DMS53 (cell line): Measurements from ENCODE around the gene ALOX12.

ENCODE experiments used
- DNase-seq: peaks from one replicate; lab custom pipeline; 2025; lab: John Stamatoyannopoulos, UW

Gene ALOX12

GRCh38 chr17:7022781-7023571 is 27.1 kb downstream of the ALOX12 start, which contains the start of gene BCL6B:
TSS of gene BCL6B (plus strand) at chr17:7023050. CDS start at chr17:7023672, 622 bp downstream.
- DNase-seq, result no peak

GRCh38 chr17:7023576-7024401 is 27.9 kb downstream of the ALOX12 start:
- peak; percentile 90 for DNase-seq

- DNase-seq, result peak; percentile 30
These were observed 28.5 kb downstream of the ALOX12 start for GRCh38 chr17:7024402-7024785.

GRCh38 chr17:7025245-7025644 is 29.4 kb downstream of the ALOX12 start:
- no peak for DNase-seq

GRCh38 chr17:7026471-7027115 is 30.7 kb downstream of the ALOX12 start:
- DNase-seq, result no peak

GRCh38 chr17:7027335-7027734 is 31.5 kb downstream of the ALOX12 start:
- DNase-seq, result no peak

GRCh38 chr17:7029096-7029495 is 33.2 kb downstream of the ALOX12 start:
- DNase-seq, result no peak

GRCh38 chr17:7029659-7030058 is 33.8 kb downstream of the ALOX12 start:
- DNase-seq, result peak; percentile 70

- no peak for DNase-seq
These were observed 39.2 kb downstream of the ALOX12 start for GRCh38 chr17:7034955-7035590.

- peak; percentile 99 for DNase-seq
These were observed 39.9 kb downstream of the ALOX12 start, which contains the start of gene SLC16A13 for GRCh38 chr17:7035591-7036368. TSS of gene SLC16A13 (plus strand) at chr17:7036015. CDS start at chr17:7036383, 368 bp downstream.

GRCh38 chr17:7038025-7038862 is 42.4 kb downstream of the ALOX12 start:
- no peak for DNase-seq

- DNase-seq, result no peak
These were observed 44.0 kb downstream of the ALOX12 start for GRCh38 chr17:7039832-7040231.

- DNase-seq, result no peak
These were observed 46.0 kb downstream of the ALOX12 start for GRCh38 chr17:7041607-7042500.

GRCh38 chr17:7042501-7043181 is 46.8 kb downstream of the ALOX12 start:
- DNase-seq, result peak; percentile 47

- peak; percentile 77 for DNase-seq
These were observed 47.3 kb downstream of the ALOX12 start for GRCh38 chr17:7043182-7043496.

- peak; percentile 84 for DNase-seq
These were observed 47.8 kb downstream of the ALOX12 start, which contains the start of gene SLC16A11 for GRCh38 chr17:7043497-7044198. TSS of gene SLC16A11 (minus strand) at chr17:7044092. CDS start at chr17:7043513, 579 bp downstream.

- DNase-seq, result peak; percentile 90
These were observed 49.8 kb downstream of the ALOX12 start for GRCh38 chr17:7045492-7046126.
